Mesothelial cell of epicardium (in vitro differentiated cells): Measurements from ENCODE around the gene EDIL3. TPM values are rescaled to one million over a fixed set of nuclear protein-coding genes. Genes with fewer than 3 reads are reported as not detected.
A peak's percentile ranks its signal among the peaks of the same experiment; 100 is the strongest.

ENCODE experiments used
- DNase-seq, 2 experiments: peaks; one replicate each; pipeline ENCODE4 v3.0.0; 2021; ENCODE audit warnings: low spot score in 2 of 2; ENCODE audit not compliant: unreplicated experiment in 2 of 2
- H3K27ac Mint-ChIP-seq: 2 replicates; pipeline ENCODE4 v1.8.0; 2021; ENCODE audit warnings: mixed read lengths
- H3K27me3 Mint-ChIP-seq: 2 replicates; pipeline ENCODE4 v1.8.0; 2021; ENCODE audit warnings: low read depth, mixed read lengths
- H3K36me3 Mint-ChIP-seq: 2 replicates; pipeline ENCODE4 v1.8.0; 2021; ENCODE audit warnings: mixed read lengths
- H3K4me1 Mint-ChIP-seq: 2 replicates; pipeline ENCODE4 v1.8.0; 2021; ENCODE audit warnings: mixed read lengths
- H3K4me3 Mint-ChIP-seq: 2 replicates; pipeline ENCODE4 v1.8.0; 2021; ENCODE audit warnings: mild to moderate bottlenecking, moderate library complexity, mixed read lengths
- H3K9me3 Mint-ChIP-seq: 2 replicates; pipeline ENCODE4 v1.8.0; 2021; ENCODE audit warnings: mixed read lengths
- CTCF ChIP-seq: fragments of 200-600 bp; sonication (generic); IDR thresholded peaks from one replicate; pipeline ENCODE4 v1.5.0; 2021; ENCODE audit warnings: antibody characterized with exemption; ENCODE audit not compliant: unreplicated experiment
- total RNA-seq: library from RNA; stranded (reverse); gene quantifications from 3 replicates; pipeline ENCODE4 v1.2.1, GENCODE V29; 2021

The EDIL3 gene
- total RNA-seq, 1 donor from 2014 or later: 51.3 TPM

DNA sequence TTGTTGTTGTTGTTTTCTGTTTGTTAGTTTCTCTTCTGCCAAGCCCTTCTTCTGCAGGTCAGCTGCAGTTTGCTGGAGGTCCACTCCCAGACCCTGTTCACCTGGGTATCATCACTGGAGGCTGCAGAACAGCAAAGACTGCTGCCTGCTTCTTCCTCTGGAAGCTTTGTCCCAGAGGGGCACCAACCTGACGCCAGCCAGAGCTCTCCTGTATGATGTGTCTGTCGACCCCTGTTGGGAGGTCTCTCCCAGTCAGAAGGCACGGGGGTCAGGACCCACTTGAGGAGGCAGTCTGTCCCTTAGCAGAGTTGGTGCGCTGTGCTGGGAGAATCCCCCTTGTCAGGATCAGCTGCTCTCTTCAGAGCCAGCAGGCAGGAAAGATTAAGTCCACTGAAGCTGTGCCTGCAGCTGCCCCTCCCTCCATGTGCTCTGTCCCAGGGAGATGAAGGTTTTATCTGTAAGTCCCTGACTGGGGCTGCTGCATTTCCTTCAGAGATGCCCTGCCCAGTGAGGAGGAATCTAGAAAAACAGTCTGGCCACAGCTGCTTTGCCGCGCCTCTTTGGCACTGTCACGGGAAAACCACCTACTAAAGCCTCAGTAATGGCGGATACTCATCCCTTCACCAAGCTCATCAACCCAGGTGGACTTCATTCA is 299.2 kb downstream of the EDIL3 start:
- no peak for DNase-seq
- H3K4me1 Mint-ChIP-seq: no peaks in the 10 kb centered on the region
- no peak overlapping the region for H3K27ac Mint-ChIP-seq
- H3K27me3 Mint-ChIP-seq: no peaks in the 10 kb centered on the region
- TF ChIP-seq CTCF: no peak
- no peaks in the 10 kb centered on the region for H3K9me3 Mint-ChIP-seq
- no peak overlapping the region for H3K4me3 Mint-ChIP-seq
- peaks cover 4% of the 10 kb centered on the region for H3K36me3 Mint-ChIP-seq

- Mint-ChIP-seq H3K4me1 (no peaks in the 10 kb centered on the region), H3K27me3 (no peaks in the 10 kb centered on the region), H3K4me3 (no peak overlapping the region), H3K27ac (no peak overlapping the region), H3K36me3 (peaks cover 4% of the 10 kb centered on the region), H3K9me3 (peaks cover 3% of the 10 kb centered on the region)
- DNase-seq: no peak
- no peak for TF ChIP-seq CTCF
These were observed 303.8 kb downstream of the EDIL3 start for GRCh38 chr5:84080908-84081307.

DNA sequence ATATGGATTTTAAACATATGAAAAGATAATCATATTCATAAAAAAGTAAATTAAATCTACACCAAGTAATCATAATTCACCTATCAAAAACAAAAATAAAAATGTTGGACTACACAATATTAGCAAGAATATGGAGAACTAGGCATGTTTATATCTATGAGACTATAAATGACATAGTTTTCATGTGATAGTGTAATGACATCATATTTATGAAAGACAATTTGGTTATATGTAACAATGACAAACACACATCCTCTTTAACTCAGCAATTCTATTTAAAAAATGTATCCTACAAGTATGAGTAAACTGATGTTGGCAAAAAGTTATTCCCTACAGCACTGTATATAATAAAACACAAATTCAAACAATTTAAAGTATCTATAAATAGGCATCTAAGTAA is 312.3 kb downstream of the EDIL3 start:
- no peaks in the 10 kb centered on the region for H3K36me3 Mint-ChIP-seq
- DNase-seq: no peak
- no peaks in the 10 kb centered on the region for H3K27me3 Mint-ChIP-seq
- H3K9me3 Mint-ChIP-seq: no peaks in the 10 kb centered on the region
- H3K27ac Mint-ChIP-seq: no peak overlapping the region
- H3K4me3 Mint-ChIP-seq: no peak overlapping the region
- TF ChIP-seq CTCF: no peak
- H3K4me1 Mint-ChIP-seq: no peaks in the 10 kb centered on the region

- no peaks in the 10 kb centered on the region for H3K27me3 Mint-ChIP-seq
- no peaks in the 10 kb centered on the region for H3K4me1 Mint-ChIP-seq
- H3K27ac Mint-ChIP-seq: peak overlapping the region; percentile 21
- no peaks in the 10 kb centered on the region for H3K9me3 Mint-ChIP-seq
- H3K4me3 Mint-ChIP-seq: no peak overlapping the region
- peaks cover 3% of the 10 kb centered on the region for H3K36me3 Mint-ChIP-seq
- no peak for DNase-seq
- TF ChIP-seq CTCF: no peak
These were observed 315.0 kb downstream of the EDIL3 start for GRCh38 chr5:84069608-84070179.

GRCh38 chr5:84063041-84063440 is 321.6 kb downstream of the EDIL3 start:
- Mint-ChIP-seq H3K36me3 (peaks cover 14% of the 10 kb centered on the region), H3K4me1 (no peaks in the 10 kb centered on the region), H3K27me3 (no peaks in the 10 kb centered on the region), H3K9me3 (no peaks in the 10 kb centered on the region), H3K4me3 (no peak overlapping the region), H3K27ac (no peak overlapping the region)
- no peak for TF ChIP-seq CTCF
- DNase-seq: no peak

DNA sequence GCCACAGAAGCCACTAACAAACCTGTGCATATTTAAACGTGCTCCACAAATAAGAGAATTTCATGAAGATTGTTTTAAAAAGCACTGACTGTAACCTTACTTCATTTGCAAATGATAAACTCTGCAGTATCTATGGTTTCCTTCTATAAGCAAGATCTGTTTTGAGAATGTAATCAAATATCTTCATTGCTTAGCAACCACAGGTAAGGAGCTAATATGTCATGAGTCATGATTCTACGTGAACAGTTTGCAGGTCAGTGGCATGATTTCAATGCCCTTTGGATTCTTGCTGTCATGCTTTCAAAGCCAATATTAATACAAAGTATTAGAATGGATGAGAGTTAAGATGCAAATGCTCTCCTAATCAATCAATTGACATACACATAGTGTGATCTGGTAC is 325.0 kb downstream of the EDIL3 start:
- no peaks in the 10 kb centered on the region for H3K9me3 Mint-ChIP-seq
- H3K4me1 Mint-ChIP-seq: no peaks in the 10 kb centered on the region
- no peak overlapping the region for H3K4me3 Mint-ChIP-seq
- no peak for TF ChIP-seq CTCF
- H3K27me3 Mint-ChIP-seq: no peaks in the 10 kb centered on the region
- peaks cover 13% of the 10 kb centered on the region for H3K36me3 Mint-ChIP-seq
- no peak for DNase-seq
- no peak overlapping the region for H3K27ac Mint-ChIP-seq
